AG08396 (cell line): ENCODE results near the gene MSANTD3.

Experiments used
- DNase-seq: peaks from one replicate; pipeline ENCODE4 v3.0.0; 2012; ENCODE audit warnings: low spot score, mixed read lengths

Gene MSANTD3

DNA sequence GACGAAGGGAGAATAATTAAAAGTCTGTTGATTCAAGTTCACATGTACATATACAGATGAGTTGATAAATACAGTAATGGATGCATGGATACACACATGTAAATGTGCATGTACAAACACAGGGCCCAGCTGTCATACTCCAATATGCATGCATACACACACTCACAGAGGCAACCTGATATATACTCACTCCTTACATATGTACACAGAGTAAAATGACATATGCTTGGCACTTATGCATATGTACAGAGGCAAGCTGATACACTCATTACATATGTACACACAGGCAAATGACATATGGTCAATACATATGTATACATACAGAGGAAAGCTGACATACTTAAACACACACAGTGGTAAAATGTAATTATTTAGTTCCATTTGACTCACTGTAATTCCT lies 38.8 kb downstream of the MSANTD3 start:
- no peak for DNase-seq

DNA sequence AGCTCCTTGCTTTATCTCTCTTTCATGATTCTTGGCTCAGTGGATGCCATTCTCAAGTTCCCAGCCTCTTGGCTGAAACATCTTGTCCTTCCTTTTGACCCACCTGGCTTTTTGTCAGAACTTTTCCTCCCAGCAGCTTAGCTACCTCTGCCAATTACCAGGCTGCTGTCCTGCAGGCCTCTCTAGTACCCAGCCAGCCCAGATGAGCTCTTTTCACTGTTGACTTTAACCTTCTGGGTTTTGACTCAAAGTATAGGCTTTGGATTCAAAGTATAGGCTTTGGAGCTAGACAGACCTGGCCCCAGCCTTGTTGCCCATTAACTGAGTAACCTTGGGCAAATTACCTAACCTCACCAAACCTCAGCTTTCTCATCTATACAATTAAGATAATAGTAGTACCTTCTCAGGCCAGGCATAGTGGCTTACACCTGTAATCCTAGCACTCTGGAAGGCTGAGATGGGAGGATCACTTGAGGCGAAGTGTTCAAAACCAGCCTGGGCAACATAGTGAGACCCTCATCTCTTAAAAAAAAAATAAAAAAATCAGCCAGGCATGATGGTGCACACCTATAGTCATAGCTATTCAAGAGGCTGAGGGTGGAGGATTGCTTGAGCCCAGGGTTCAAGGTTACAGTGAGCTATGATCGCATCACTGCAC lies 39.4 kb downstream of the MSANTD3 start:
- DNase-seq: no peak

DNA sequence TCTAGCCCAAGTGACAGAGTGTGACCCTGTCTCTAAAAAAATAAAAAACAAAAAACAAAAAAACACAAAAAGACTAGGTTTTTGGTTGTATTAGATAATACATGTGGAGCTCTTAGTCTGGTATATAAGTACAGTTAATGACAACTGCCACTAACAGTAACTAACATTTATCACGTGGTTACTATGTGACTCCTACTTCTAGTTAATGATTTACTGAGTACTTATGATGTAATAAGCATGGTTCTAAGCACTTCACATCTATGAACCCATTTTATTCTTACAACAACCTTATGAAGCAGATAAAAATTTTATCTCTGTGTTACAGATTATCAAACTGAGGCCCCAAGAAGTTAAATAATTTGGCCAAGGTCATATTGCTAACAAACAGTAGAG lies 39.9 kb downstream of the MSANTD3 start:
- no peak for DNase-seq

DNA sequence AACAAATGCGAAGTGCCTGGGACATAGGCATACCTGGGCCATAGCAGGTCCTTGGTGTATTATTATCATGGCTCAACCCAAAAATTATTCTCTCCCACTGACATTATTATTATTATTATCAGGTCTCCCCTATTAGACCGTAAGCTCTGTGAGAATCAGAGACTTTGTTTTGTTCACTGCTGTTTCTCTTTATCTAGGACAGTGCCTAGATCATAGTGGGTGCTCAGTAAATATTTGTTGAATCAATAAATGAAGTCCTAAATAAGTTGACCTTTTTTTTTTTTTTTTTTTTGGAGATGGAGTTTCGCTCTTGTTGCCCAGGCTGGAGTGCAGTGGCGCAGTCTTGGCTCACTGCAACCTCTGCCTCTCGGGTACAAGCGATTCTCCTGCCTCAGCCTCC lies 41.1 kb downstream of the MSANTD3 start:
- no peak for DNase-seq

DNA sequence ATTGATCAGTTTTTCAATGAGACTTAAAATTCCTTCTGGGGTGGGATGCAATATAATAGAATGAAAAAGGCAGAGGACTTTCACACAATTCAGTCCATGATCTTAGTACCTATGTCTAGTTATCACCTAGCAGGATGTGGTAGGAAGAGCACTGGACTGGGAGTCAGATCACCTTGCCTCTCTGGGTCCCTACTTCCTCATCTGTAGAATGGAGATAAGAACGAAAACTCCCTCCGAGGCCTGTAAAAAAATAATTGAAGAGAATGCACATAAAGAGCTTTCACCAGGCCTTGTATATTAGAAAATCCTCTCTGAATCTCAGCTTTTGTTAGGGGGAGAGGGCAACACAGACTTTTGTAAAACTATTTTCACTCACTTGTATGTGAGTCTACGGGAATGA lies 45.3 kb downstream of the MSANTD3 start:
- no peak for DNase-seq

DNA sequence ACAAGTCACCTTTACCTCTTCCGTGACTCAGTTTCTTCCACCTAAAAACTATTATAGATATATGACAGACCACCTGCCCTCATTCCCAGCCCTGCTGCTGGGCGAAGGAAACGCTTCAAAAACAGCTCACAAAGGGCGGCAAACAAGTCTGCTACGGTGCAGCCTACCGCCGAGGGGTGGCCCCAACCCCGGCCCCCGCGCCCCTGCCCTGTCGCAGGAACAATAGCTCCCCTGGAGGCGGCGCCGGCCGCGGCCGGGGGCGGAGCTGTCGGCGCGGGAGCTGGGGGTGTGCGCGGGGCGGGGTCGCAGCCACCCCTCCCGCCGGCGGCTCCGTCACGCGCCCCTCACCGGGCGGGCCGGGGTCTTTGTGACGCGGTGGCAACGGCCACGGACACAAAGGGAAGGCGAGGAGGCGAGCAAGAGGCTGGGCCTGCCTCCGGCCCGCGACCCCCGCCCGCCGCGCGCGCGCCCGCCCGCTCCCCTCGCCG lies 45.9 kb downstream of the MSANTD3 start, which contains the start of gene TMEFF1:
Gene TMEFF1, plus strand, starts transcription at position 362 of the 488 bp plus-strand sequence. CDS start 396 bp downstream, outside the sequence.
- peak; percentile 86 for DNase-seq

DNA sequence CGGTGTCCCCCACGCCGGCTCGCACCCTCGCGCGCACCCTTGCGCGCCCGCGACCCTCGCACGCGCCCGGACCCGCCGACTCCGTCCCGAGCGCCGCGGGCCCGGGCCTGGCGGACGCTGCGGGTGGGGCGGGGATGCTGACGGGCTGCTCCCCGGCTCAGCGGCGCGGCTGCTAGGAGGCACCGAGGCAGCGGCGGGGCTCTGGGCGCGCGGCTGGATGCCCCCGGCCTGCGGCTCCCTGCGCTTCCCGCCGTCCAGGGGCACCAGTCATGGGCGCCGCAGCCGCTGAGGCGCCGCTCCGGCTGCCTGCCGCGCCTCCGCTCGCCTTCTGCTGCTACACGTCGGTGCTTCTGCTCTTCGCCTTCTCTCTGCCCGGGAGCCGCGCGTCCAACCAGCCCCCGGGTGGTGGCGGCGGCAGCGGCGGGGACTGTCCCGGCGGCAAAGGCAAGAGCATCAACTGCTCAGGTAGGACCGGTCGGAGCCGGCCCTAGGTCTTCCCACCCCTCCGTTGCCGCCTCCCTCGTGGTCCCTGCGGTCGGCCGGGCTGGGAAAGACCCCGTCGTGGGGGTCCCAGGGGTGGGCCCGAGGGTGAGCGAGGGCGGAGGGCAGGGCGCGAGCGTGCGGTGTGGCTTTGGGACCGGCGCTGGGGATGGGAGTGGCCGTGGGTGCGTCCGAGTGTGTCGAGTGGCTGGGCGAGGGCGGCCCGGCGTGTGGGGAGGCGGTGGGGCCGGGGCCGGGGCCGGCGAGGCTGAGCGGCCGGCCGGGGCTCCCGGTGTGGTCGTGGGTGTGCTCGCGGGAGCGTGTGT lies 46.5 kb downstream of the MSANTD3 start:
- DNase-seq: peak; percentile 75

DNA sequence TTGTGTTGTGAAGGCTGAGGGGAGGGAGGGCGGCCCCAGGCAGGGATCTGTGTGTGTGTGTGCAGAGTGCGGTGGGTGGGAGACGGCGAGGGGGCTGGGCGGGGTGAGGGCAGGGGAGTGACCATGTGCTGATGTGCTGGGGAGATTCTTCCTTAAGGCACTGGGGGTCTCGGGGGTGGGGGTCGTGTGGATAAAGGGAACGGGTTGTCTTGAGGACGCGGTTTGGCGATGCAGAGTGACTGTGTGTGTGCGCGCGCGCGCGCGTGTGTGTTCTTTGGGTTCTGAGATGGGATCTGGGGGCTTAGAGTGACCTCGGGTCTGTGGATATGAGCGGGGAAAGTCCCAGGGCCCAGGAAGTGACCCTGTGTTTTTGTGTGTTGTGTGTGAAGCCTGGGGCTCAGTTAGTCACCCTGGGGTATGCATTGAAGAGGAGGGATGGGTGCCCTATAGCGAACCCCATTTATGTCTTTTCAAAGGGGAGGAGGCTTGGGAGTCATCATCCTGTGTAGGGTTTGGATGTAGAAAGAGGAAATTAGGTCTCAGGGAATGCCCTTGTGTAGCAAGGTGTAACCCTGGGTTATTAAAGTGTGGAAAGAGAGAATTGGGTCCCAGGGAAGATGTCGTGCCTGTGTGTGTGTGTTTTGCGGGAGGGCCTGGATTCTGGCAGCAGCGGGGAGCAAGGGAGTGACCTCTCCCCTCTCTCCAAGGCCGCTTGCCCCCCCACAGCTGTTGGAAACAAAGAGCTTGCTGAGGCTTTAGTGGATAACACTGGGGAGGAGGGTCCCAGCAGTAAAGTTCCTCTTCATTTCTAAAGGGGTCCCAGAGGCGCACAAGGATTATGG lies 47.4 kb downstream of the MSANTD3 start:
- no peak for DNase-seq

DNA sequence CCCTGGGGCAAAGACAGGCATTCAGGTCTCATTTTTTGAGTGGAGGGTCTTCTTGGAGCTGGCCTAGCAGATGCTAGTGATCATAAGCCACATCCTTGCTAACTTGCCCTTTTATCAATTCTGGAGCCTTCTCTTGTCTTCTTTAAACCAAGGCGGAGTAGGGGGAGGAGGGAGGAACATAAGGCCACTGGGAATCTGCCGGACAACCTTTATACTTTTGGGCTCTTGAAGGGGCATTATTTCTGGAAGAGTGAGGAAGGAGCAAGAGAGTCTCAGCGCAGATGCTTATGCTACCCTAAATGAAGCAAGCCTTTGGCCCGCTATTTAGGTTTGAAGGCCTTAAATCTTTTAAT lies 48.0 kb downstream of the MSANTD3 start:
- DNase-seq: no peak

DNA sequence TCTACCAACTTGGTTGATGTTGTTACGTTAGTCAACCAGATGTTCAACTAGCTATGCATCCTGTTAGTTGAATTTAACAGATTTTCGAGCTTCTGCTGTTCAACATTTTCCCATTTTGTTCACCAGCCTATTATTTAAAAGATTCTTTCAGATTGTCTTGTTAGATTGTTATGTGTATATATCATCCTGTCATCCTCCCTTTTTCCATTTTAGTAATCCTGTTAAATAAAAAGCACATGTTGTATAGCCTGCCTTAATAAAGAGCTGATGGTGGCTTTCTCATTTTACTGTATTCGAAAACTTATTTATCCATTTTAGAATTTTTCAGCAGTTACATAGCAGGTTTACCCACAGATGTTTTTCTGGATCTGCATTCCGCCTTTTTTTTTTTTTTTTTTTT lies 50.3 kb downstream of the MSANTD3 start:
- DNase-seq: no peak

DNA sequence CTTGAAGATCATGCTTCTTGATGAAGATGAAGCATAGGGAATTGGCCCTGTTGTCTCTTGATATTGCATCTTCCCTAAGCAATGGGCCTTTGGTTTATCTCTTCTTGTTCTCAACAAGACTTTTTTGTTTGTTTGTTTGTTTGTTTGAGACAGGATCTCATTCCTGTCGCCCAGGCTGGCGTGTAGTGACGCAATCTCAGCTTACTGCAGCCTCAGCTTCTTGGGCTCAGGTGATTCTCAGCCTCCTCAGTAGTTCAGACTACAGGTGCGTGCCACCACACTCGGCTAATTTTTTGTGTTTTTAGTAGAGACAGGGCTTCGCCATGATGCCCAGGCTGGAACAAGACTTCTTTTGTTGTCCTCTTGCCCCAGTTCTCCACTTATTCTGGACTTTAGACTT lies 51.2 kb downstream of the MSANTD3 start:
- no peak for DNase-seq

DNA sequence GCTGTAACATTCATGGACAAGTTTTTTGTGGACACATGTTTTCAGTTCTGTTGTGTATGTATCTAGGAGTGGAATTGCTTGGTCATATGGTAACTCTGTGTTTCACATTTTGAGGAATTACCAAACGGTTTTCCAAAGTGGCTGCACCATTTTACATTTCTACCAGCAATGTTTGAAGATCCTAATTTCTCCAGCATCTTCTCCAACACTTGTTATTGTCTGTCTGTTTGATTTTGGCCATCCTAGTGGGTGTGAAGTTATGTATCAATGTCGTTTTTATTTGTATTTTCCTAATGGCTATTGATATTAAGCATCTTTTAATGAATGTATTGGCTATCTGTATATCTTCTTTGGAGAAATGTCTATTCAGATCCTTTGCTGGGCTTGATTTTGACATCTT lies 52.9 kb downstream of the MSANTD3 start:
- DNase-seq: no peak

DNA sequence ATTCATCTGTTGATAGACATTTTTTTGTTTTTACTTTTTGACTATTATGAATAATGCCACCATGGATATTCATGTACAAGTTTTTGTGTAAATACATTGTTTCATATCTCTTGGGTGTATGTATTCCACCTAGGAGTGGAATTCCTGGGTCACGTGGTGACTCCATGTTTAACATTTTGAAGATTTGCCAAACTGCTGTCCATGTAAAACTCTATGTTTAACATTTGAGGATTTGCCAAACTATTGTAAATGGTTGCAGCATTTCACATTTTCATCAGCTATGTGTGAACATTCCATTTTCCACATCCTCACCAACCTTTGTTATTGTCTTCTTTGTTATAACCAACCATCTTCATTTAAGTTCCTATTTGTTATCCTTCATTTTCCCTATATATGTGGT lies 58.3 kb downstream of the MSANTD3 start:
- DNase-seq: no peak

DNA sequence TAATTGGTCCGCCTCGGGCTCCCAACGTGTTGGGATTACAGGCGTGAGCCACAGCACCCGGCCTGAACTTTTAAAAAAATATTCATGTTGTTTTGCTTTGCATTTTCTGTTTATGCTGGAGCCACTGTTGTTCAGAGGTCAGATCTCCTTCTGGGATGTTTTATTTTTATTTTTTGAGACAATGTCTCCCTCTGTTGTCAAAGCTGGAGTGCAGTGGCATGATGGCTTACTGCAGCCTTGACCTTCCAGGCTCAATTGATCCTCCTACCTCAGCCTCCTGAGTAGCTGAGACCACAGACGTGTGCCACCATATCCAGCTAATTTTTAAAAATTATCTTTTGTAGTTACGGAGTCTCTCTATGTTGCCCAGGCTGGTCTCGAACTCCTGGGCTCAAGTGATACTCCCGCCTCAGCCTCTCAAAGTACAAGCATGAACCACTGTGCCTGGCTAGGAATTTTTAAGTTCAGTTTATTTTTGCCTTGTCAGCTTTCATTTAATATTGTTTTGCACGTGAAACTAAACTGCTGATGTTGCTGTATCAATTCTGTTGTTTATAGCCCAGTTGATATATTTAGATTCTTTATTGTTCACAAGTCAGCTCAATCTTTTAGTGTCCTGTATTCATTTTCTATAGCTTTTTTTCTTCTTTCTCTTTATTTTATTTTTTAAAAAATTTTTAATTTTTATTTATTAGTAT lies 59.7 kb downstream of the MSANTD3 start:
- no peak for DNase-seq

DNA sequence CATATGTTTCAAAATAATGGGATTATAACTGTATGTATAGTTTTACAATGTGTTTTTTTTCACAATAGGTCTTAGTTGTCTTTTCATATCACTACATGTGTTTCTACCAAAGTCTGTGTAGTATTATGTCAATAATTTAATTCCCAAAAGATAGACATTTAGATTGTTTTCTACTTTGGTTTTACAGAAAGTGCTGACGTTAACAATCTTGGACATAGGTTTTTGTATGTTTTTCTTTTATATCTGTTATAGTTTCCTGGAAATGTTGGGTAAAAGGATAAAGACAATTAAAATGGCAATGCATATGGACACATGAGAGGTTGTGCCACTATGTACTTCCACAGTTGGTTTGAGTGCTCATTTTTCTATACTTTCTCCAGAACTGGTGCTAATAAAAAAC lies 61.2 kb downstream of the MSANTD3 start:
- no peak for DNase-seq

DNA sequence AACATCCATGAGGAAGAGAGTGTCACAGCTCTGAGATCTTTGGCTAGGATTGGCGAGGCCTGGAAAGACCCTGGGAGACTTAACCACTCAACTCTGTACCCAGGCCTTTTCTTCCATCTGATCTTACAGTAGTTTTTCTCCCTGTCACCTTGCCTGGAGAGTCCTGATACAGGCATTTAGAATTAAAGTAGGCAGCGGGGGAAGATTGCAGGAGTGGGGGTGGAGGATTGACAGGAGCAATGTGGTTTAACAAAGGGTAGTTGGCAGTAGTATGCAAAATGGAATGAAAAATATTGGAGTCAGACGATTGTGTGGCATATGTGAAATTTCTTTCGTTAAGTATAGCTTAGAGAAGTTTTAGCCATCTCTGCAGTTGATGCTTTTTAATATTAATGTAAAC lies 62.9 kb downstream of the MSANTD3 start:
- no peak for DNase-seq

DNA sequence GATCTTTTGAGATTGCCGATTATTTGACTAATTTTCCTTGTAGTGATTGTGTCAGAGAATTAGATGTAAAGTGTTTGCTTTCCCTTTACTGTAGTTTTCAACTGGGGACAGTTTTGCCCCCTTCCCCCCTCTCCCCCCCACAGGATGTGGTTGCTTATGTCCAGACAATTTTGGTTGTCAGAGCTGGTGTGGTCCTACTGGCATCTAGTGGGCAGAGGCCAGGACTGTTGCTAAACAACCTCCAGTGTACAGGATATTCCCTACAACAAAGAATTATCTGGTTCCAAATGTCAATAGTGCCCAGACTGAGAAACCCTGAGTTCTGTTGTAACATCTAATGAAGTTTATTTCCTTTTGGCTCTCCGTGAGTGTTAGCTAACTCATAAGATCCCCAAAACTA lies 66.0 kb downstream of the MSANTD3 start:
- peak; percentile 40 for DNase-seq

DNA sequence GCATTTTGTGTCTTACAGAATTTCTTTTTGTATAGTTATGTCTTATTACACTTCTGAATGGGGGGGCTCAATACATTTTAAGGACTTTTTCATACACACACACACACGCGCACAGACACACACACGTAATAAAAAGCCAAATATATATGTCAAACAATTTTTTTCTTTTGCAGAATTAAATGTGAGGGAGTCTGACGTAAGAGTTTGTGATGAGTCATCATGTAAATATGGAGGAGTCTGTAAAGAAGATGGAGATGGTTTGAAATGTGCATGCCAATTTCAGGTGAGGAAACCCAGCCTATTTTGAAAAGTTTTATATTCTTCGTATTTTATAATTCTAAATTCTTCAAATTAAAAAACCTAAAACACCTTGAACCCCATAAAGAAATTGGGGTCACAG lies 71.6 kb downstream of the MSANTD3 start:
- DNase-seq: no peak

DNA sequence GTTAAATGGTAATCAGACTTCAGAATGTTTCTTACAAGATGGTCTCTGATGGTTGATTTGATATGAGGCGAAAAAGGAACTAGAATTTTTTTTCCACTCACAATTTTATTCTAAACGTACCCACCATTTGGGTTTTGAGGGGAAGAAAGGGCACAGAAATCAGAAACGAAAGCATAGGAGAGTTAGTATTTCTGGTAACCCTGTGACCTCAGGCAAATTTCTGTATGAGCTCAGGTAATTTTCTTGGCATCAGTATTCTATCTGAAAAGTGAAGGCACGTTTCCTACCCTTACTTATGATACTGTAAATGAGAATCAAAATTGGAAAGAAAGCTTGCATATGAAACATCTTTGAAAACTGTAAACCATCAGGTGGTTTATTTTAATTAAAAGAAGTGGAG lies 72.5 kb downstream of the MSANTD3 start:
- DNase-seq: no peak

DNA sequence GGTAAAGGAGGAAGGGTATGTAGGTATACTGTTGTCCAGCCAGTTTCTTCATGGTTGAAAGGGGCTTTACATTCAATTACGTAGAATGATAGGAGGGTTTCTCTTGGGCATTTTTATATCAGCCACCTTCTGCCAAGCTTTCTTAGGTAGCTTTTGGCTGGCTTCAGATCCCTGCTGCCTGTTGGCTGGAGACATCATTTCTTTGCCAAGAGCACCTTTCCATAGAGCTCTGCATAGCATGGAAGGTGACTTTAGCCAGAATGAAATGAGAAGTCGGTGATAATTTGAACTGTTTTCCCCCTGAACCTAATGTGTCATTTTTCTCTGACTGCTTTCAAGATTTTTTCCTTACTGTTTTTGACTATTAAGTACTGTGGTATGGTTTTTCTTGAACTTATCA lies 72.9 kb downstream of the MSANTD3 start:
- no peak for DNase-seq
